Fibroblast of mammary gland (primary cell): ENCODE results near the gene RTL10.

Experiments
- DNase-seq: peaks from one replicate; pipeline ENCODE4 v3.0.0-alpha.2; 2010; ENCODE audit warnings: low read depth
- H3K4me3 ChIP-seq: 2 replicates; pipeline ENCODE4 v1.5.1; 2011; ENCODE audit warnings: low read depth, mild to moderate bottlenecking, low read length, moderate library complexity; ENCODE audit not compliant: control insufficient read depth
- CTCF ChIP-seq: conservative IDR thresholded peaks from 2 replicates; pipeline ENCODE4 v1.5.1; 2011; ENCODE audit warnings: low read depth, low read length, inconsistent platforms; ENCODE audit not compliant: control insufficient read depth, insufficient read depth

Gene RTL10

DNA sequence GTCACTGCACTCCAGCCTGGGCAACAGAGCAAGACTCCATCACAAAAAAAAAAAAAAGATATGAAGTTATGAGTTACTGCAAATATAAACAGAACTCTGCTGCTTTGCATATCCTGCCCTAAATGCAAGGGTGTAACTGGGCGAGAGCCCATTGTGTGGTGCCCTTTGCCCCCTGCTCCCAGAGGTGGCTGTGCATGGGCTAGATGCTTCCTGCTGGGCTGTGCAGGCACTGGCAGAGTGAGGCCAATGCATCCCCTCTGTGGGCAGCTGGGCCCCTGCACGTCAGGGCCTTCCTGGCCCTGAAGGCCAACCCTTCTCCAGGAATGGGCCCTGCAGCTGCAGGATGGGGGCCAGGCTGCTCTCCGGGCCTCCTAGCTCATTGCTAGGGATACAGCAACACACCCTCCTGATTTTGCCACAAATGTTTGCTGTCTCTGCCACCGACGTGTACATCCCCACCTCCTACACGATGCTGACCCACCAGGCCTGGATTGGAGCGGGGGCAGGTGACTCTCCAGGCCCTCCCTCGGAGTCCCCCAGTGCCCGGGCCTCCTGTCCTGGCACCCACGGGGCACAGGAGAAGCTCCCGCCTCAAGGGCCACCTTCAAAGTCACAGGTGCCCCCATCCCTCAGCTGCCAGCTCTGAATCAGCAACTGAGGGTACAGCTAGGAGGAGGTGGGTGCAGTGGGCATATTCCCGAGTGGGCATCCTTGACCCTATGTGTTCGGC lies 46.2 kb upstream of the RTL10 start:
- DNase-seq = no peak
- no peak for TF ChIP-seq CTCF
- no peak overlapping the region for H3K4me3 ChIP-seq

DNA sequence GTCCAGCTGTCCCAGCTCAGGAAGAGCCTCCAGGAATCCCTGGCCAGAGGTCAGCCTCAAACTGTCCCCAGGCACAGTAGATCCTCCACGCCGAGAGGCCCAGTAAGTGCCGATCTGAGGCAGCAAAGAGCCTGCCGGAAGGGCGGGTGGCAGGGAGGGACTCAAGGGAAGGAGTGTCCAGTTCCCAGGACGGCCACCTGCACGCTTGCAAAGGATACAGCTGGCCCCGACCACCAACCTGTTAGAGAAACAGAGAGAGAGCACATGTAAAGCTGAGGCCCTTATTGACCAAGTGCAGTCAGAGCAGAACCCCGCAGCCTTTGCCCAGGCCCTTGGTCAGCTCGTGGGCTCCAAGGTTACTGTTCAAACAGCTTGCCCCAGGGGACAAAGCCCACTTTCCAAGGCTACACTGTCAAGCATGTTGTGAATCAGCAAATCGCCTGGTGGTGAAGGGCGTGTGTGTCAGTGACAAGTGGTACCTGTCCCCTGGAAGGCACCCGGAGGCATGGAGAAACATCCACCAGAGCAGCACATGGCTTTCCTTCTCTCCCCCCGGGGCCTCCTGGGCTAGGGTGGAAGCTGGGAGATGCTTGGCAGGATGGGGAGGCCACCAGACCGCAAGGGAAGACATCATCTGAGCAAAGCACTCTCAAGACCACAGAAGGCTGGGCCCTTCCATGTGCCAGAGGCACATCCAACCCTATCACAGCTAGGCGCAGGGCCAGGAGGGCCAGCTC lies 44.3 kb upstream of the RTL10 start:
- TF ChIP-seq CTCF = no peak
- H3K4me3 ChIP-seq = no peak overlapping the region

DNA sequence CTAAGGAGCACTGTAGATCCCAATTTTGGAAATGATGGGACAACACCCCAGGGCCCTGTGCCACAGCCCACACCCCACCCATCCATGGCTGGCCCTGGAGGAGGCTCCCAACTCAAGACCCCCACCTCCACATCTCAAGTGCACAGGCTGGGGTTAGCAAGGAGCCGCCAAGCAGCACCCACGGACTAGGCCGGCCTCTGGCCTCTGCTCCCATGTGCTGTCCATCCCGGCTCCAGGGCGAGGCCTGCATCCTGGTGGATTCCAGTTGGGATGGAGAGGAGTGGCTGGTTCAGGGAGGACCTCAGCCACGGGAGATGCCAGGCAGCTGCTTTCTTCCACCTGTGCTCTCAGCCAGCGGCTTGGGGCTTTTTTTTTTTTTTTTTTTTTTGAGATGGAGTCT lies 43.5 kb upstream of the RTL10 start:
- no peak overlapping the region for H3K4me3 ChIP-seq
- DNase-seq = no peak
- no peak for TF ChIP-seq CTCF

More for the DNA sequence above, 44.3 kb upstream of the RTL10 start:
- DNase-seq = no peak

- no peak for TF ChIP-seq CTCF
- no peak for DNase-seq
- H3K4me3 ChIP-seq = no peak overlapping the region
Observed at GRCh38 chr22:19897726-19898125, 43.1 kb upstream of the RTL10 start.

GRCh38 chr22:19896665-19897355 lies 42.1 kb upstream of the RTL10 start:
- TF ChIP-seq CTCF = no peak
- no peak overlapping the region for H3K4me3 ChIP-seq
- no peak for DNase-seq

GRCh38 chr22:19895160-19895849 lies 40.6 kb upstream of the RTL10 start:
- no peak for DNase-seq
- no peak for TF ChIP-seq CTCF
- no peak overlapping the region for H3K4me3 ChIP-seq
